Endothelial cell (in vitro differentiated cells): ENCODE data around the gene IL1RAPL2. TPM values are rescaled to one million over a fixed set of nuclear protein-coding genes. Genes with fewer than 3 reads are reported as not detected.

ENCODE experiments used
- DNase-seq: peaks from one replicate; pipeline ENCODE4 v3.0.0; 2021; ENCODE audit warnings: low spot score
- H3K27ac Mint-ChIP-seq: one replicate; pipeline ENCODE4 v1.8.0; 2021; ENCODE audit warnings: mixed read lengths, inconsistent platforms; ENCODE audit not compliant: unreplicated experiment
- H3K27me3 Mint-ChIP-seq: one replicate; pipeline ENCODE4 v1.8.0; 2021; ENCODE audit warnings: mild to moderate bottlenecking, moderate library complexity, mixed read lengths, inconsistent platforms; ENCODE audit not compliant: unreplicated experiment
- H3K36me3 Mint-ChIP-seq: one replicate; pipeline ENCODE4 v1.8.0; 2021; ENCODE audit warnings: mild to moderate bottlenecking, low read depth, mixed read lengths, inconsistent platforms; ENCODE audit not compliant: unreplicated experiment
- H3K4me1 Mint-ChIP-seq: one replicate; pipeline ENCODE4 v1.8.0; 2021; ENCODE audit warnings: mild to moderate bottlenecking, mixed read lengths, inconsistent platforms; ENCODE audit not compliant: unreplicated experiment
- H3K4me3 Mint-ChIP-seq: one replicate; pipeline ENCODE4 v1.8.0; 2021; ENCODE audit warnings: mild to moderate bottlenecking, mixed read lengths, inconsistent platforms; ENCODE audit not compliant: unreplicated experiment
- H3K9me3 Mint-ChIP-seq: one replicate; pipeline ENCODE4 v1.8.0; 2021; ENCODE audit warnings: mixed read lengths, inconsistent platforms; ENCODE audit not compliant: unreplicated experiment
- total RNA-seq: library from RNA; stranded (reverse); fragmentation: NEBNext Ultra II Directional; extraction: Animal tissue kit (Norgen Biotek cat#: 25700); gene quantifications from one replicate; pipeline ENCODE4 v1.2.1, GENCODE V29; 2021; ENCODE audit not compliant: unreplicated experiment
- TF ChIP-seq, protein P1 (sequence below): fragments of 200-600 bp; sonication (generic); IDR thresholded peaks from one replicate; pipeline ENCODE4 v1.5.0; 2021; ENCODE audit warnings: antibody characterized with exemption; ENCODE audit not compliant: unreplicated experiment

IL1RAPL2 gene
- total RNA-seq, 1 donor from 2014 or later: 0.51 TPM

DNA sequence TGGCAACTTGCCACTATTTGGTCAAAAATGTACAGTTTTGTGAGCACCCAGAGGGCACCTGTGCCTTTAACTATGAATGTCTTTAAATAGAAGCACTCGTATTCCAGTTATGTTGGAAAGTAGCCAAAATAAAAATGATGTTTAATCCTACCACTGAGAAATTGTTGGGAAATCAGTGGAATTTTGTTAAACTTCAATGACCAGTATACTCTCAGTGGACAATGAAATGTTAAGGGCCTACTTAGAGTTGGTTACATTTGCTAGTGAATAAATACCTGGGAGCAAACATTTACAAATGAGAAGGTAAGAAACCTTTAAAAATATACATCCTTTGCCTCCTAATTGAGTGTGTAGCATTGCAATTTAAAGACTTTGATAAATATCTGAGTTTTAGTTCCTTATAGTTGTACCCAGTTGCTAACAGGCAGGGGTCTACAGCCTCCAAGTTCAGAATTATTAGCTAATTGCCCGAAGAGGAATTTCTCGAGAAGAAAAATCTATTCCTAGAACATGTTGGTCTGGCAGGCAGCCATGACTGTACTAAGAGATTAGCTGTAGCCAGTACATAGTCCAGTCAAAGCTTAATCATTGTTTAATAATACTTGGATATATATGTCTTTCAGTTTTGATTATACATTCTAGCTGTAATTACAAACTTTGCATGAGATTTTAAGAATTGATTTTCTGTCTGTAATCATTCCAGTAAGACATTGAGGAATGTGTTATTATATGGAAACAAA is 93.2 kb downstream of the IL1RAPL2 start:
- TF ChIP-seq, protein P1, sequence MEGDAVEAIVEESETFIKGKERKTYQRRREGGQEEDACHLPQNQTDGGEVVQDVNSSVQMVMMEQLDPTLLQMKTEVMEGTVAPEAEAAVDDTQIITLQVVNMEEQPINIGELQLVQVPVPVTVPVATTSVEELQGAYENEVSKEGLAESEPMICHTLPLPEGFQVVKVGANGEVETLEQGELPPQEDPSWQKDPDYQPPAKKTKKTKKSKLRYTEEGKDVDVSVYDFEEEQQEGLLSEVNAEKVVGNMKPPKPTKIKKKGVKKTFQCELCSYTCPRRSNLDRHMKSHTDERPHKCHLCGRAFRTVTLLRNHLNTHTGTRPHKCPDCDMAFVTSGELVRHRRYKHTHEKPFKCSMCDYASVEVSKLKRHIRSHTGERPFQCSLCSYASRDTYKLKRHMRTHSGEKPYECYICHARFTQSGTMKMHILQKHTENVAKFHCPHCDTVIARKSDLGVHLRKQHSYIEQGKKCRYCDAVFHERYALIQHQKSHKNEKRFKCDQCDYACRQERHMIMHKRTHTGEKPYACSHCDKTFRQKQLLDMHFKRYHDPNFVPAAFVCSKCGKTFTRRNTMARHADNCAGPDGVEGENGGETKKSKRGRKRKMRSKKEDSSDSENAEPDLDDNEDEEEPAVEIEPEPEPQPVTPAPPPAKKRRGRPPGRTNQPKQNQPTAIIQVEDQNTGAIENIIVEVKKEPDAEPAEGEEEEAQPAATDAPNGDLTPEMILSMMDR: no peak
- no peak for DNase-seq
- Mint-ChIP-seq H3K27ac (no peak overlapping the region), H3K27me3 (no peaks in the 10 kb centered on the region), H3K4me3 (no peak overlapping the region), H3K36me3 (no peaks in the 10 kb centered on the region), H3K9me3 (no peaks in the 10 kb centered on the region), H3K4me1 (no peaks in the 10 kb centered on the region)

DNA sequence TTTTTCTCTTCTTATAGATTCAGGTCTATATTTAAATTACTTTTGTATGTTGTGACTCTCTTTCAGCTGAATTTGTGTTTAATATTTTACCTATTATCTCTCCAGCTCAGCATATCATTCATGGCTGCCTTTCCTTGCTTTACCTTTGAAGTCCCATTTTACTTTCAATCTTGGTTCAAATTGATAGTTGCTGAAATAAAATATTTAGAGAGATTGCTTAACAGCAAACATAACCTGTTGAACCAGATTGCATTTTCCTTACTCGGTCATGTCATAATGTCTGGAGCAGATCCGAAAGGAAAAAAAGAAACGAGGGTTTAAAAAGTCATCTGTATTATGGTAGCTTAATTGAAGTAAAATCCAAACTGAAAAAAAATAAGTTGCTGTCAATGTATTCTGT is 94.1 kb downstream of the IL1RAPL2 start:
- H3K36me3 Mint-ChIP-seq: no peaks in the 10 kb centered on the region
- no peaks in the 10 kb centered on the region for H3K27me3 Mint-ChIP-seq
- DNase-seq: no peak
- H3K4me1 Mint-ChIP-seq: no peaks in the 10 kb centered on the region
- H3K4me3 Mint-ChIP-seq: no peak overlapping the region
- no peak overlapping the region for H3K27ac Mint-ChIP-seq
- no peaks in the 10 kb centered on the region for H3K9me3 Mint-ChIP-seq
- TF ChIP-seq, protein P1: no peak

DNA sequence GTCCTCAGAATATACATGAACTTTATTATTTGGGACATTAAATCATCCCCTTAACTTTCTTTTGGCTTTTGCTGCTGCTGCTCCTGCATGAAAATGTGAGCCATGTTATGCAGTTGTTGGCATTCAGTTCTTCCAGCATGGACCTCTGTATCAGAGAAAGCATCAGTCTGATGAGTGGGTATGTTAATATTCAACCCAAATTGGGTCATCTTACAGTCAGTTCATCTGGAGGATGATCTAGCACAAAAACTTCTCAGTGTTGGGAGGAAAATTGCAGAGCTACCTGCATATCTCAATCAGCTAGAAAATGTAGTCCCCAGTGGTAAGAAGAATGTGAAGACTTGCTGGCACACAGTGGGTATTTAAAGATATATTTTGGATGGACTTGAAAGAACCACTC is 96.7 kb downstream of the IL1RAPL2 start:
- H3K27me3 Mint-ChIP-seq: no peaks in the 10 kb centered on the region
- TF ChIP-seq, protein P1: no peak
- no peak overlapping the region for H3K4me3 Mint-ChIP-seq
- H3K27ac Mint-ChIP-seq: no peak overlapping the region
- no peak for DNase-seq
- no peaks in the 10 kb centered on the region for H3K9me3 Mint-ChIP-seq
- H3K4me1 Mint-ChIP-seq: no peaks in the 10 kb centered on the region
- H3K36me3 Mint-ChIP-seq: no peaks in the 10 kb centered on the region

DNA sequence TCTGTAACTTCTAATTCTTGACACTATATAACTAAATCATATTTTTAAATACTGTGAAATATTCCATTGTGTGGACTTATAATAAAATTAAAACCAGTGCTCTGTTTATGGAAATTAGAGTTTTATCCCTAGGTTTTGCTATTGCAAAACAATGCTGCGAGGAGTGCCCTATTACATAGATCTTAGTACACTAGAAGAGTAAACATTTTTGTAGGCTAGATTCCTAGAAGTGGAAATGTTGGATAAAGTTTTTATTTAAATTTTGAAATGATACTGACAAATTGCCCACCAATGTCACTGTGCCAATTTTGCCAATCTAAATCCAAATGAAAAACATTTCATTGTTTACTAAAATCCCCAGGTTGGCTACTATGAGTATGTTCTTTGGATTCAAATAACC is 99.7 kb downstream of the IL1RAPL2 start:
- Mint-ChIP-seq H3K9me3 (no peaks in the 10 kb centered on the region), H3K27me3 (no peaks in the 10 kb centered on the region), H3K27ac (no peak overlapping the region), H3K4me1 (no peaks in the 10 kb centered on the region), H3K4me3 (no peak overlapping the region), H3K36me3 (no peaks in the 10 kb centered on the region)
- TF ChIP-seq, protein P1: no peak
- DNase-seq: no peak

DNA sequence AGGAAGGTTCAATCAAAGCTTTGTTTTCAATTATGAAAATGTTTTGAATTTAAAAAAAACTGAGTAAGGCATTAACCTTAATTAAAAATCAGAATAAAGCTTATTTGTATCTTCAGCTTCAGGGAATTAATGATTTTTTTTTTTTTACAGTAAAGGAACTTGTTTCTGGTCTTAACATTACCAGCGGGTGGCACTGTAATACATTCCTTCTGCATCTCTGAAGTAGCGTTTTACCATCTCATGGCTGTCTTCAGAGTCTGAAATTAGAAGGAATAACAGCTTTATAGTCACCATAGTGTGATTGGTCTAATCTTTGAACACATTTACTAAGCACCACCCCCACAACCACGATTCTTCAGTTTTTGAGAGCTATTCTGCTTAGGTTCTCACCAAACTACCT is 102.6 kb downstream of the IL1RAPL2 start:
- Mint-ChIP-seq H3K4me3 (no peak overlapping the region), H3K27me3 (no peaks in the 10 kb centered on the region), H3K27ac (no peak overlapping the region), H3K4me1 (no peaks in the 10 kb centered on the region), H3K36me3 (no peaks in the 10 kb centered on the region), H3K9me3 (no peaks in the 10 kb centered on the region)
- TF ChIP-seq, protein P1: no peak
- DNase-seq: no peak
